Fibroblast of mammary gland (primary cell): ENCODE data around the gene PRG2.
A peak's percentile ranks its signal among the peaks of the same experiment; 100 is the strongest.

Experiments used
- DNase-seq: peaks from one replicate; pipeline ENCODE4 v3.0.0-alpha.2; 2010; ENCODE audit warnings: low read depth
- H3K4me3 ChIP-seq: 2 replicates; pipeline ENCODE4 v1.5.1; 2011; ENCODE audit warnings: low read depth, mild to moderate bottlenecking, low read length, moderate library complexity; ENCODE audit not compliant: control insufficient read depth
- TF ChIP-seq, protein P1 (sequence below): conservative IDR thresholded peaks from 2 replicates; pipeline ENCODE4 v1.5.1; 2011; ENCODE audit warnings: low read depth, low read length, inconsistent platforms; ENCODE audit not compliant: control insufficient read depth, insufficient read depth

PRG2 gene

GRCh38 chr11:57391539-57391938, 1.1 kb upstream of the PRG2 start:
- DNase-seq: no peak
- H3K4me3 ChIP-seq: no peak overlapping the region
- TF ChIP-seq, protein P1, sequence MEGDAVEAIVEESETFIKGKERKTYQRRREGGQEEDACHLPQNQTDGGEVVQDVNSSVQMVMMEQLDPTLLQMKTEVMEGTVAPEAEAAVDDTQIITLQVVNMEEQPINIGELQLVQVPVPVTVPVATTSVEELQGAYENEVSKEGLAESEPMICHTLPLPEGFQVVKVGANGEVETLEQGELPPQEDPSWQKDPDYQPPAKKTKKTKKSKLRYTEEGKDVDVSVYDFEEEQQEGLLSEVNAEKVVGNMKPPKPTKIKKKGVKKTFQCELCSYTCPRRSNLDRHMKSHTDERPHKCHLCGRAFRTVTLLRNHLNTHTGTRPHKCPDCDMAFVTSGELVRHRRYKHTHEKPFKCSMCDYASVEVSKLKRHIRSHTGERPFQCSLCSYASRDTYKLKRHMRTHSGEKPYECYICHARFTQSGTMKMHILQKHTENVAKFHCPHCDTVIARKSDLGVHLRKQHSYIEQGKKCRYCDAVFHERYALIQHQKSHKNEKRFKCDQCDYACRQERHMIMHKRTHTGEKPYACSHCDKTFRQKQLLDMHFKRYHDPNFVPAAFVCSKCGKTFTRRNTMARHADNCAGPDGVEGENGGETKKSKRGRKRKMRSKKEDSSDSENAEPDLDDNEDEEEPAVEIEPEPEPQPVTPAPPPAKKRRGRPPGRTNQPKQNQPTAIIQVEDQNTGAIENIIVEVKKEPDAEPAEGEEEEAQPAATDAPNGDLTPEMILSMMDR: no peak

- no peak overlapping the region for H3K4me3 ChIP-seq
- no peak for DNase-seq
- TF ChIP-seq, protein P1: no peak
Measured at GRCh38 chr11:57391111-57391510, 661 bp upstream of the PRG2 start.

GRCh38 chr11:57387289-57388030, 3.0 kb downstream of the PRG2 start:
- TF ChIP-seq, protein P1: no peak
- H3K4me3 ChIP-seq: no peak overlapping the region
- peak; percentile 21 for DNase-seq

DNA sequence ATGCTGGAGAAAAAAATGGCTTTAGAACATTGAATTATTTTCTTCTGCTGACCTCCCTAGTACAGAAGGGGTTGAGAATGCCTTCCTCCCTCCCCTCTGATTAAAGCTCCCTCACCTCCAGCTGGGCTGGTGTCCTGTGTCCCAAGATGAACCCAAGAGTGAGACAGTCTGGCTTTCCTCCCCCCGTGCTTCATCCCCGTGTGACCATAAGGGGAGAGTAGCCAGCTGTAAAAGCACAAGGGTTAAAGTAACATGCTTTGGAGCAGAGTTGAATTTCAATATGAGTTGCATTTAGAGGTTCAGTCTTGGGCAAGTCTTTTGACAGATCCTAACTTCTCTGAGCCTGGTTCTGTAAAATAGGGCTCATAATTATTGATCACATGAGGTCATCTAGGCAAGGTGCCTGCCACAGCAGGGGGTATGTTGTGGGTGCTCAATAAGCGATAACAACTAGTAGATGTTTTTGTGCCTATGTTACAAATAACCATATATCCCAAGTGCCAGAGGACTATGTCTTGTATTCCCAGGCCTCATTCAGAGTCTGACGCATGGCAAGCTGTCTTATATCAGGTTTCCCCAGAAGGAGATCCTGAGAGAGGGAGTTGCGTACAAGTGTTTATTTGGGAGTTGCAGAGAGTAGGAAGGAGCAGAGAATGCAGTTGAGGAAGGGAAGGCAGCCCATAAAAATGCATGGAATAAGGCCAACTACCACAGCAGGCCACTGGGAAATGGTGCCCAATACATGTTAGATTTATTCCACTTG, 4.1 kb downstream of the PRG2 start:
- TF ChIP-seq, protein P1: no peak

GRCh38 chr11:57380975-57381374, 9.5 kb downstream of the PRG2 start, which contains the start of gene PRG3:
Gene PRG3, minus strand, starts transcription at chr11:57381150. Its CDS starts 442 bp downstream, at chr11:57380708.
- no peak within 1 kb of the TSS for H3K4me3 ChIP-seq
- no peak for DNase-seq
- TF ChIP-seq, protein P1: no peak

More for the DNA sequence above, 4.1 kb downstream of the PRG2 start:
- H3K4me3 ChIP-seq: no peak overlapping the region
- no peak for DNase-seq

GRCh38 chr11:57379732-57380131, 10.7 kb downstream of the PRG2 start:
- TF ChIP-seq, protein P1: no peak
- H3K4me3 ChIP-seq: no peak overlapping the region
- peak; percentile 26 for DNase-seq
